ENCODE results near the gene BPIFB3.

BPIFB3 gene

GRCh38 chr20:33016581-33017109, 37.1 kb upstream of the BPIFB3 start:
- DNase-seq, result no peak

- DNase-seq, result no peak
Observed at GRCh38 chr20:33017542-33017941, 36.2 kb upstream of the BPIFB3 start.

- DNase-seq, result no peak
Observed at GRCh38 chr20:33018169-33018931, 35.4 kb upstream of the BPIFB3 start.

GRCh38 chr20:33019465-33020277, 34.0 kb upstream of the BPIFB3 start:
- DNase-seq, result no peak

GRCh38 chr20:33020278-33021161, 33.2 kb upstream of the BPIFB3 start:
- DNase-seq, result no peak

- no peak for DNase-seq
Observed at GRCh38 chr20:33021879-33022278, 31.8 kb upstream of the BPIFB3 start.

GRCh38 chr20:33022289-33022688, 31.4 kb upstream of the BPIFB3 start:
- DNase-seq, result no peak

- DNase-seq, result no peak
Observed at GRCh38 chr20:33022694-33023438, 30.8 kb upstream of the BPIFB3 start.

GRCh38 chr20:33023439-33024242, 30.1 kb upstream of the BPIFB3 start:
- no peak for DNase-seq

- no peak for DNase-seq
Observed at GRCh38 chr20:33024243-33024560, 29.5 kb upstream of the BPIFB3 start.

GRCh38 chr20:33024609-33025317, 28.9 kb upstream of the BPIFB3 start:
- DNase-seq, result no peak

- no peak for DNase-seq
Observed at GRCh38 chr20:33025318-33025876, 28.3 kb upstream of the BPIFB3 start.

- DNase-seq, result no peak
Observed at GRCh38 chr20:33026072-33026778, 27.5 kb upstream of the BPIFB3 start.

- no peak for DNase-seq
Observed at GRCh38 chr20:33026779-33027759, 26.6 kb upstream of the BPIFB3 start.

- no peak for DNase-seq
Observed at GRCh38 chr20:33027769-33028751, 25.6 kb upstream of the BPIFB3 start.

- no peak for DNase-seq
Observed at GRCh38 chr20:33028875-33029274, 24.8 kb upstream of the BPIFB3 start.

GRCh38 chr20:33030076-33030475, 23.6 kb upstream of the BPIFB3 start:
- DNase-seq, result no peak
